Left ventricle myocardium inferior (tissue), 1 donor: ENCODE results near the gene VASP. TPM values are rescaled to one million over a fixed set of nuclear protein-coding genes. Genes with fewer than 3 reads are reported as not detected.

Experiments
- DNase-seq: peaks from one replicate; pipeline ENCODE4 v3.0.0-alpha.2; 2020
- H3K27ac ChIP-seq: fragments of 200-600 bp; replicated peaks from 2 replicates; pipeline ENCODE4 v1.8.0; 2021
- H3K27me3 ChIP-seq: fragments of 200-600 bp; 2 replicates; pipeline ENCODE4 v1.8.0; 2021; ENCODE audit warnings: low read depth
- H3K36me3 ChIP-seq: fragments of 200-600 bp; 2 replicates; pipeline ENCODE4 v1.8.0; 2021
- H3K4me1 ChIP-seq: fragments of 200-600 bp; 2 replicates; pipeline ENCODE4 v1.8.0; 2021
- H3K4me3 ChIP-seq: fragments of 200-600 bp; 2 replicates; pipeline ENCODE4 v1.8.0; 2021; ENCODE audit warnings: mild to moderate bottlenecking, moderate library complexity
- H3K9me3 ChIP-seq: fragments of 200-600 bp; replicated peaks from 2 replicates; pipeline ENCODE4 v1.8.0; 2021
- intact Hi-C: fragments of 100-400 bp; cut with micrococcal nuclease; formaldehyde crosslinking; loops from one replicate; pipeline ENCODE4 v1.11.0; 2022
- total RNA-seq: library from RNA; stranded (reverse); fragmentation: NEBNext Ultra II Directional; extraction: Animal tissue kit (Norgen Biotek cat#: 25700); gene quantifications from one replicate; pipeline ENCODE4 v1.2.1, GENCODE V29; 2021
- TF ChIP-seq, protein P1 (sequence below): fragments of 200-600 bp; IDR thresholded peaks from 2 replicates; pipeline ENCODE4 v1.8.0; 2021; ENCODE audit warnings: antibody characterized with exemption, mild to moderate bottlenecking, borderline replicate concordance
- donor health status: DM: no; HTN: yes; CAD: no; lungs with severe emphysema.

Gene VASP
- total RNA-seq, 1 donor from 2014 or later = 32.8 TPM

DNA sequence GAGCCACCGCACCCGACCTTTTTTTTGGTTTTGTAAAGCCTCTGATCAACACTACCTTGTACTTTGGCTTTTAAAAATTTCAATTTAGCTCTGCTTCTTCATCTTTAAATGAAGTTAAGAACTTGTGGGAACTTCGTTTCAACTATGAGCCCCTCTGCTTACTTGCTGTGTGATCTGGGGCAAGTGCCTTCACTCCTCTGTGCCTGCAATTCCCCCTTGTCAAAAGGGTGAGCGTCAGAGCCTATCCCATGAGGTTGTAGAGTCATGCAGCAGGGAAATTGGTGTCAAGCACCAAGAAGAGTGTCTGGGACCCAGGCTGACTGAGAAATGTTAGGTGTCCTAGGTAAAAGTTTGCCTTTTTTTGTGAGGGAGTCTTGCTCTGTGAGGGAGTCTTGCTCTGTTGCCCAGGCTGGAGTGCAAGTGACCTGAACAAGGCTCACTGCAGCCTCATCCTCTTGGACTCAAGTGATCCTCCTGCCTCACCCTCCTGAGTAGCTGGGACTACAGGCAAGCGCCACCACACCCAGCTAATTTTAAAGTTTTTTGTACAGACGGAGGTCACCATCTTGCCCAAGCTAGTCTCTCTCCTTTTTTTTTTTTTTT is 5.7 kb downstream of the VASP start:
- peak overlapping the region; percentile 85 for H3K27ac ChIP-seq
- no peaks in the 10 kb centered on the region for H3K9me3 ChIP-seq
- TF ChIP-seq, protein P1, sequence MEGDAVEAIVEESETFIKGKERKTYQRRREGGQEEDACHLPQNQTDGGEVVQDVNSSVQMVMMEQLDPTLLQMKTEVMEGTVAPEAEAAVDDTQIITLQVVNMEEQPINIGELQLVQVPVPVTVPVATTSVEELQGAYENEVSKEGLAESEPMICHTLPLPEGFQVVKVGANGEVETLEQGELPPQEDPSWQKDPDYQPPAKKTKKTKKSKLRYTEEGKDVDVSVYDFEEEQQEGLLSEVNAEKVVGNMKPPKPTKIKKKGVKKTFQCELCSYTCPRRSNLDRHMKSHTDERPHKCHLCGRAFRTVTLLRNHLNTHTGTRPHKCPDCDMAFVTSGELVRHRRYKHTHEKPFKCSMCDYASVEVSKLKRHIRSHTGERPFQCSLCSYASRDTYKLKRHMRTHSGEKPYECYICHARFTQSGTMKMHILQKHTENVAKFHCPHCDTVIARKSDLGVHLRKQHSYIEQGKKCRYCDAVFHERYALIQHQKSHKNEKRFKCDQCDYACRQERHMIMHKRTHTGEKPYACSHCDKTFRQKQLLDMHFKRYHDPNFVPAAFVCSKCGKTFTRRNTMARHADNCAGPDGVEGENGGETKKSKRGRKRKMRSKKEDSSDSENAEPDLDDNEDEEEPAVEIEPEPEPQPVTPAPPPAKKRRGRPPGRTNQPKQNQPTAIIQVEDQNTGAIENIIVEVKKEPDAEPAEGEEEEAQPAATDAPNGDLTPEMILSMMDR = no peak
- H3K4me1 ChIP-seq = peaks cover 88% of the 10 kb centered on the region
- intact Hi-C loops = no loop called here
- no peaks in the 10 kb centered on the region for H3K27me3 ChIP-seq
- H3K4me3 ChIP-seq = no peak overlapping the region
- peaks cover 7% of the 10 kb centered on the region for H3K36me3 ChIP-seq
- DNase-seq = no peak

DNA sequence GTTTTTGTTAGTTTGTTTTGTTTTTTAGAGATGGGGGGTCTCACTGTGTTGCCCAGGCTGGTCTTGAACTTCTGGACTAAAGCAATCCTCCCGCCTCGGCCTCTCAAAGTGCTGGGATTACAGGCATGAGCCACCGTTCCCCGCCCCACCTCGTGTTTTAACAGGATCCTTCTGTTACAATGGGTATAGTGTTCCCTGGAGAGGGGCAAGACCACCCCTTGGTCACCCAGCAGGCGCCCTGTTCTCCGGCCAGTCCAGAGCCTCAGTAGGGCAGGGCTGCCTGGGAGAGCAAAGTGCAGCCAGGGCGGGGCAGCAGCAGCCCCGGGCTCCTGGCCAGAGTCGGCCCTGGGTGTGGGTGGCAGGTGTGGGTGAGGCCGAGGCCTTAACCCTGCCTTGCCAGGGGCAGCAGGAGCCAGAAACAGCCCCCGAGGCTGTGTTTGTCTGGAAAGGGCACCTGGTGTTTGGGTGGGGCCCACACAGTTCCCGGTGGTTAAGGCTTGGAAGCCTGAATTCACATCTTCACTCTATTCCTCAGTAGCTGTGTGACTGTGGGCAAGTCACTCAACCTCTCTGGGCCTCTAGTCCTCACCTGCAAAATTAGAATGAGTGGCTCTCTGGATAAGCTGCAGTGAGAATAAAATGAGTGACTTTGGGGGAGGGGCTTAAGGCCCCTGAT is 7.2 kb downstream of the VASP start:
- intact Hi-C loops = no loop called here
- Histone ChIP-seq H3K36me3 (peaks cover 23% of the 10 kb centered on the region), H3K27me3 (no peaks in the 10 kb centered on the region), H3K4me1 (peaks cover 72% of the 10 kb centered on the region), H3K4me3 (peak overlapping the region; percentile 34), H3K9me3 (no peaks in the 10 kb centered on the region), H3K27ac (peak overlapping the region; percentile 85)
- TF ChIP-seq, protein P1 = no peak
- no peak for DNase-seq

DNA sequence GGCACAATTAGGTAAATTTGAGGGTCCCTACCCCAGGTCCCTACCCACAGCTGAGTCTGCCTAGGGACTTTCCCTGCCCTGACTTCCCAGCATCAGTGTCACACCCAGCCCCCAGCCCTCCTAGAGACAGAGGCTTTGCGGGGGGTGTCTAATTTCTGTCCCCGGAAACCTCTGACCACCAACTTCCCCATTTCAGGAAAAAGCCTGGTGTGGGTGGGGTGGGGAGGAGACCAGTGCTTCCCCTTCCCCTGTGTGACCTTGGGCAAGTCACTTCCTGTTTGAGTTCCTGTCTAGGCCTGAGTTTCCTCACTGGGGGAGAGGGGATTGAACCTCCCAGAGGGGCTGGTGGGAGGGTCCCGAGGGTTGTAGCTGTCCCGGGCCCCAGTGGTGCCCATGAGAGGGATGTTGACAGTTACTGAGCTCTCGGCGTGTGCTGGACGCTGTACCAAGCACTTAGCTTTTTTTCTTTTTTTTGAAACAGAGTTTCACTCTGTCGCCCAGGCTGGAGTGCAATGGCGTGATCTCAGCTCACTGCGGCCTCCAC is 7.9 kb downstream of the VASP start:
- no peaks in the 10 kb centered on the region for H3K9me3 ChIP-seq
- peak overlapping the region; percentile 85 for H3K27ac ChIP-seq
- H3K4me1 ChIP-seq = peaks cover 66% of the 10 kb centered on the region

DNA sequence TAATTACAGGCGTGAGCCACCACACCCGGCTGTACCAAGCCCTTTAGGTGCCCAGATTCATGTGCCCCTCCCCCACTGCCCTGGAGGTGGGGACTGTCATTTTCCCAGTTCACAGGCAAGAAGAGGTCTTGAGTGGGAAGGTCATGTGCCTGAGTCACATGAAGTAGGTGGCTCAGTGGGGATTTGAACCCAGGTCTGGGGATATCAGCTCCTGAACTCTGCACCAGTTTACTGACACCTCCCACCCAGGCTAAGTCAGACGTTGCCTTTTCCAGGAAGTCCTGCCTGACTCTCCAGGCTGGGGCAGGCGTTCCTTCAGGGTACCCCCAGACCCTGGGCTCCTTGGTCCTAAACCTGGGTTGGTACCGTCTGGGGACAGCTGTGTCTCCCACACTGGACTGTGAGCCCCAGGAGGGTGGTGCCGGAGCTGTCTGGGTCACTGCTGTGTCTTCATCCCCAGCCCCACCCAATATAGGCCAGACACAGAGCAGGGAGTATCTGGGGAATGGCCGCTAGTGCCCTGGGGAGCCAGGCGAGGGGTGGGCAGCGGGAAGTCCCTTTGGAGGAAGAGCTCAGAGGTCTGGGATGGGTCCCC is 8.6 kb downstream of the VASP start:
- Histone ChIP-seq H3K27me3 (no peaks in the 10 kb centered on the region), H3K4me3 (peak overlapping the region; percentile 34), H3K9me3 (no peaks in the 10 kb centered on the region), H3K36me3 (peaks cover 34% of the 10 kb centered on the region), H3K4me1 (peaks cover 63% of the 10 kb centered on the region), H3K27ac (peak overlapping the region; percentile 85)
- no peak for DNase-seq
- TF ChIP-seq, protein P1 = no peak
- intact Hi-C loops = no loop called here

More for the DNA sequence above, 7.9 kb downstream of the VASP start:
- intact Hi-C loops = no loop called here
- Histone ChIP-seq H3K36me3 (peaks cover 26% of the 10 kb centered on the region), H3K4me3 (peak overlapping the region; percentile 34), H3K27me3 (no peaks in the 10 kb centered on the region)
- TF ChIP-seq, protein P1 = no peak
- DNase-seq = peak; percentile 58

DNA sequence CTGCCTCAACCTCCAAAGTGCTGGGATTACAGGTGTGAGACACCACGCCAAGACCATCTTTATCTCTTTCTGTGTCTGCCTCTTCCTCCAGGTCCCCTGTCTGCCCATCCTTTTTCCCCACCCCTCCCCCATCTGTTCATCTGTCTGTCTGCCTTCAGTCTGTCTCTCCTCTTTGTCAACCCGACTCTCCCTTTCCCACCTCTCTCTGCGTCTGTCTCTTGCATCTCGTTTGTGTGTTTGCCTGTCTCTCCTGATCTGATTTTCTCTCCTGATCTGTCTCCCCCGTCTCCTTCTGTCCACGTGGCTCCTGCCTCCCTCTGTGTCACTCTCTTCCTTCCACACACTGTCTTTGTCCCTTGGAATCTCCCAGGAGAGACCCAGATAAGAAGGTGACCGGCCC is 10.0 kb downstream of the VASP start:
- no peak for DNase-seq
- Histone ChIP-seq H3K9me3 (no peaks in the 10 kb centered on the region), H3K4me3 (no peak overlapping the region), H3K4me1 (peaks cover 53% of the 10 kb centered on the region), H3K27ac (peak overlapping the region; percentile 5), H3K27me3 (no peaks in the 10 kb centered on the region), H3K36me3 (peaks cover 47% of the 10 kb centered on the region)
- TF ChIP-seq, protein P1 = no peak
- intact Hi-C loops = no loop called here
